Spleen (tissue), 11 donors: Measurements from ENCODE around the gene SDSL. TPM values are rescaled to one million over a fixed set of nuclear protein-coding genes. Genes with fewer than 3 reads are reported as not detected.

Experiments used
- DNase-seq: peaks from one replicate; pipeline ENCODE4 v3.0.0-alpha.2; 2020
- H3K27ac ChIP-seq, 8 donors: fragments of 200-600 bp; sonication (generic) in 7 of 8; 1 replicate in 4 of 8; 2 replicates in 4 of 8; pipeline versions ENCODE4 v1.5.0 to v1.8.0; 2016 to 2021; ENCODE audit warnings: inconsistent platforms in 4 of 8, mild to moderate bottlenecking in 4 of 8, moderate library complexity in 1 of 8
- H3K27me3 ChIP-seq, 7 donors: fragments of 200-600 bp; sonication (generic) in 6 of 7; replicated peaks in 1 of 7; 1 replicate in 4 of 7; 2 replicates in 3 of 7; pipeline versions ENCODE4 v1.5.0 to v1.8.0; 2016 to 2021; ENCODE audit warnings: inconsistent platforms in 3 of 7, mild to moderate bottlenecking in 1 of 7
- H3K36me3 ChIP-seq, 6 donors: fragments of 200-600 bp; sonication (generic) in 5 of 6; 1 replicate in 4 of 6; 2 replicates in 2 of 6; pipeline versions ENCODE4 v1.5.0 to v1.8.0; 2016 to 2021; ENCODE audit warnings: inconsistent platforms in 2 of 6
- H3K4me1 ChIP-seq, 6 donors: fragments of 200-600 bp; sonication (generic) in 5 of 6; 1 replicate in 3 of 6; 2 replicates in 3 of 6; pipeline versions ENCODE4 v1.5.0 to v1.8.0; 2016 to 2021; ENCODE audit warnings: inconsistent platforms in 3 of 6
- H3K4me3 ChIP-seq, 8 donors: fragments of 200-600 bp; sonication (generic) in 7 of 8; 1 replicate in 4 of 8; 2 replicates in 4 of 8; pipeline versions ENCODE4 v1.5.0 to v1.8.0; 2016 to 2021; ENCODE audit warnings: inconsistent platforms in 4 of 8, mild to moderate bottlenecking in 4 of 8, moderate library complexity in 2 of 8
- H3K9me3 ChIP-seq, 8 donors: fragments of 200-600 bp; sonication (generic) in 7 of 8; 1 replicate in 4 of 8; 2 replicates in 4 of 8; pipeline versions ENCODE4 v1.5.0 to v1.8.0; 2016 to 2021; ENCODE audit warnings: inconsistent platforms in 4 of 8
- POLR2A ChIP-seq, 3 donors: fragments of 450-650 bp; IDR thresholded peaks; one replicate each; pipeline ENCODE4 v1.5.1; 2017; ENCODE audit warnings: antibody characterized with exemption in 3 of 3, mild to moderate bottlenecking in 1 of 3
- POLR2AphosphoS5 ChIP-seq, 3 donors: sonication (generic); formaldehyde crosslinking; IDR thresholded peaks; one replicate each; pipeline ENCODE4 v1.5.1; 2017; ENCODE audit warnings: antibody characterized with exemption in 3 of 3
- WGBS, 5 donors: extraction: QIAGEN DNeasy Blood & Tissue Kit in 3 of 5; methylation state at CpG; one replicate each; pipeline versions ENCODE4 v1.1.5 to v1.1.7; 2013 to 2018; 5-methylcytosine and 5-hydroxymethylcytosine counted together
- intact Hi-C: fragments of 100-400 bp; cut with DNase I; formaldehyde crosslinking; loops from one replicate; pipeline ENCODE4 v1.15.0; 2023; ENCODE audit warnings: low total_unique reads
- polyA plus RNA-seq, 3 donors: library from polyadenylated mRNA; stranded (reverse); fragments of 200-250 nt; gene quantifications; one replicate each; pipeline ENCODE4 v1.2.1, GENCODE V29; 2013
- total RNA-seq, 7 donors: library from RNA; depleted of rRNA in 3 of 7; stranded (reverse); fragments of >200 nt in 3 of 7; fragmentation: NEBNext Ultra II Directional in 4 of 7; extraction: Animal tissue kit (Norgen Biotek cat#: 25700) in 4 of 7; gene quantifications; one replicate each; pipeline versions ENCODE4 v1.1.0 to v1.2.1, GENCODE V29; 2016 to 2021
- TF ChIP-seq, protein P1 (sequence below), 11 experiments: fragments of 200-600 bp in 7 of 11; fragments of 450-650 bp in 4 of 11; sonication (generic) in 4 of 11; IDR thresholded peaks in 8 of 11; conservative IDR thresholded peaks in 3 of 11; 1 replicate in 7 of 11; 2 replicates in 4 of 11; pipeline versions ENCODE4 v1.4.0 to v1.8.0; 2016 to 2021; ENCODE audit warnings: antibody characterized with exemption in 11 of 11, inconsistent platforms in 4 of 11, mild to moderate bottlenecking in 1 of 11
- donor health status: healthy with polysubstance abuse.
- donor health status: DM: no; HTN: no; CAD: no; lungs with moderate emphysema.
- donor health status: DM: no; HTN: no; CAD: no.
- donor health status: Bipolar disorder and iron deficiency.
- donor health status: healthy.
- donor health status: DM: no; HTN: no; CAD: no.
- donor health status: DM: yes; HTN: yes; CAD: no.

Gene SDSL
- total and polyA plus RNA-seq, 10 donors, result 2.0 to 12.1 (median 5.2) TPM

- TF ChIP-seq, protein P1, sequence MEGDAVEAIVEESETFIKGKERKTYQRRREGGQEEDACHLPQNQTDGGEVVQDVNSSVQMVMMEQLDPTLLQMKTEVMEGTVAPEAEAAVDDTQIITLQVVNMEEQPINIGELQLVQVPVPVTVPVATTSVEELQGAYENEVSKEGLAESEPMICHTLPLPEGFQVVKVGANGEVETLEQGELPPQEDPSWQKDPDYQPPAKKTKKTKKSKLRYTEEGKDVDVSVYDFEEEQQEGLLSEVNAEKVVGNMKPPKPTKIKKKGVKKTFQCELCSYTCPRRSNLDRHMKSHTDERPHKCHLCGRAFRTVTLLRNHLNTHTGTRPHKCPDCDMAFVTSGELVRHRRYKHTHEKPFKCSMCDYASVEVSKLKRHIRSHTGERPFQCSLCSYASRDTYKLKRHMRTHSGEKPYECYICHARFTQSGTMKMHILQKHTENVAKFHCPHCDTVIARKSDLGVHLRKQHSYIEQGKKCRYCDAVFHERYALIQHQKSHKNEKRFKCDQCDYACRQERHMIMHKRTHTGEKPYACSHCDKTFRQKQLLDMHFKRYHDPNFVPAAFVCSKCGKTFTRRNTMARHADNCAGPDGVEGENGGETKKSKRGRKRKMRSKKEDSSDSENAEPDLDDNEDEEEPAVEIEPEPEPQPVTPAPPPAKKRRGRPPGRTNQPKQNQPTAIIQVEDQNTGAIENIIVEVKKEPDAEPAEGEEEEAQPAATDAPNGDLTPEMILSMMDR (IDR thresholded peaks at IDR 0.05 in 8 of 11, conservative IDR thresholded peaks at IDR 0.05 in 3 of 11), result no peak
- no peak for TF ChIP-seq POLR2AphosphoS5 (IDR thresholded peaks at IDR 0.05)
- TF ChIP-seq POLR2A (IDR thresholded peaks at IDR 0.05), result no peak
- 26 to 38% (median 32%) methylated on average over 7 of the region's 7 CpGs for WGBS, 5 donors
- H3K4me1 ChIP-seq, result no peaks in the 10 kb centered on the region
- peaks cover 0 to 47% (median 0%) of the 10 kb centered on the region in 7 donors for H3K27me3 ChIP-seq
- no peak overlapping the region for H3K27ac ChIP-seq
- H3K9me3 ChIP-seq, result peaks cover 0 to 5% (median 0%) of the 10 kb centered on the region in 8 donors
- no peak for DNase-seq
- intact Hi-C loops, result no loop called here
- no peak overlapping the region for H3K4me3 ChIP-seq
- H3K36me3 ChIP-seq, result no peaks in the 10 kb centered on the region
These were observed 26.7 kb downstream of the SDSL start for GRCh38 chr12:113448873-113449272.

- intact Hi-C loops, result no loop called here
- 88 to 93% (median 91%) methylated on average over 2 of the region's 2 CpGs for WGBS, 5 donors
- no peaks in the 10 kb centered on the region for H3K36me3 ChIP-seq
- no peak overlapping the region for H3K27ac ChIP-seq
- H3K9me3 ChIP-seq, result peaks cover 0 to 5% (median 0%) of the 10 kb centered on the region in 8 donors
- no peak for DNase-seq
- no peaks in the 10 kb centered on the region for H3K4me1 ChIP-seq
- H3K4me3 ChIP-seq, result no peak overlapping the region
- H3K27me3 ChIP-seq, result peaks cover 0 to 51% (median 0%) of the 10 kb centered on the region in 7 donors
- no peak for TF ChIP-seq POLR2A (IDR thresholded peaks at IDR 0.05)
- TF ChIP-seq, protein P1 (IDR thresholded peaks at IDR 0.05 in 8 of 11, conservative IDR thresholded peaks at IDR 0.05 in 3 of 11), result no peak
- no peak for TF ChIP-seq POLR2AphosphoS5 (IDR thresholded peaks at IDR 0.05)
These were observed 27.1 kb downstream of the SDSL start for GRCh38 chr12:113449299-113449698.

DNA sequence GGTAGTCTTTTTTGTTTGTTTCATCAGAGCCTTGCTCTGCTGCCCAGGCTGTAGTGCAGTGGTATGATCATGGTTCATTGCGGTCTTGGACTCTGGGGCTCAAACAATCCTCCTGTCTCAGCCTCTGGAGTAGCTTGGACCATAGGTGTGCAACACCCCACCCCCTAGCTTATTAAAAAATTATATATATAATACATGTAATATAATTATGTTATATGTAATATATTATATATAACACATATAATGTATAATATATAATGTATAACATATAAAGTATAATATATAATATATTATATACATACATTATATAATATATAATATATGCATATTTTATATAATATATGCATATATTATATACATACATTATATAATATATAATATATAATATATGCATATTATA, 27.7 kb downstream of the SDSL start:
- Histone ChIP-seq H3K36me3 (no peaks in the 10 kb centered on the region), H3K4me3 (no peak overlapping the region), H3K4me1 (no peaks in the 10 kb centered on the region), H3K9me3 (peaks cover 0 to 5% (median 0%) of the 10 kb centered on the region in 8 donors), H3K27me3 (peaks cover 0 to 57% (median 0%) of the 10 kb centered on the region in 7 donors), H3K27ac (no peak overlapping the region)
- TF ChIP-seq POLR2A (IDR thresholded peaks at IDR 0.05) (no peak), POLR2AphosphoS5 (IDR thresholded peaks at IDR 0.05) (no peak)
- TF ChIP-seq, protein P1 (IDR thresholded peaks at IDR 0.05 in 8 of 11, conservative IDR thresholded peaks at IDR 0.05 in 3 of 11), result no peak
- 89 to 100% (median 95%) methylated on average over 1 of the region's 1 CpG for WGBS, 5 donors
- no peak for DNase-seq
- intact Hi-C loops, result no loop called here

DNA sequence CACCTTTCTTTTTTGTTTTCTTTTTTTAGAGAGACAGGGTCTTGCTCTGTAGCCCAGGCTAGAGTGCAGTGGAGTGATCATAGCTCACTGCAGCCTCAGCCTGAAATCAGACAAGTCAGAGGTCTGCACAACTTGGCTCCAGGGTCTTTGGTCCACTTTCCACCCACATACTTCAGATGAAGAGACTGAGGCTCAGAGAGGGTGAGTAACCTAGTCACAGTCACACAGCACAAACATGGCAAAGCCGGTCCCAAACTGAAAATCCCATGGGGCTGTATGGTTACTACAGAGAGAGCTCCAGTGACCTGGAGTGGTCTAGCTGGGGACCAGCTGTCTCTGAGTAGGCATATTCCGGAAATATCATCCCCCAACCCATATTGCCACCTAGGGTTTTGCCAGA, 30.3 kb downstream of the SDSL start:
- H3K4me1 ChIP-seq, result no peaks in the 10 kb centered on the region
- TF ChIP-seq, protein P1 (IDR thresholded peaks at IDR 0.05 in 8 of 11, conservative IDR thresholded peaks at IDR 0.05 in 3 of 11), result no peak
- TF ChIP-seq POLR2AphosphoS5 (IDR thresholded peaks at IDR 0.05), result no peak
- TF ChIP-seq POLR2A (IDR thresholded peaks at IDR 0.05), result no peak
- no peaks in the 10 kb centered on the region for H3K9me3 ChIP-seq
- H3K36me3 ChIP-seq, result no peaks in the 10 kb centered on the region
- intact Hi-C loops, result no loop called here
- no peak overlapping the region for H3K4me3 ChIP-seq
- H3K27ac ChIP-seq, result no peak overlapping the region
- H3K27me3 ChIP-seq, result peaks cover 0 to 59% (median 0%) of the 10 kb centered on the region in 7 donors
- no peak for DNase-seq
- WGBS, 5 donors, result 79 to 95% (median 86%) methylated on average over 2 of the region's 2 CpGs
